K562 (cell line): Measurements from ENCODE around the gene DPEP1. TPM values are rescaled to one million over a fixed set of nuclear protein-coding genes. Genes with fewer than 3 reads are reported as not detected.

ENCODE experiments used
- ATAC-seq: fragments of 200-7000 bp; cut with Tn5 transposase; 3 replicates; pipeline ENCODE4 v1.9.1; 2020; ENCODE audit warnings: moderate library complexity
- BruUV-seq: library from RNA; stranded (reverse); fragments of 400-500 nt; replicated peaks from 2 replicates; lab custom pipeline; 2021; lab: Mats Ljungman, UMichigan
- CTCF ChIA-PET: fragments of 300-600 bp; formaldehyde crosslinking; extraction: SDS; loops from one replicate; lab custom pipeline; 2021; ENCODE audit warnings: low intra/inter-chr PET ratio; lab: Yijun Ruan, JAX
- POLR2A ChIA-PET: fragments of 300-600, 350-650 bp; sonication (Branson Sonifier 250); formaldehyde crosslinking; extraction: SDS; loops from one replicate; lab custom pipeline; 2021; ENCODE audit warnings: antibody characterized with exemption, inconsistent platforms; lab: Yijun Ruan, JAX
- DNase-seq, 4 experiments: peaks; one replicate each; pipeline versions ENCODE4 v3.0.0 to v3.0.0-alpha.2; 2011 to 2018; ENCODE audit warnings: low spot score in 3 of 4, mixed read lengths in 3 of 4; ENCODE audit errors: extremely low read depth in 1 of 4
- FAIRE-seq: peaks from 2 replicates; lab custom pipeline; 2011; peaks lifted over from hg19 to GRCh38; lab: Jason Lieb, UNC
- H2AFZ ChIP-seq: 2 replicates; pipeline ENCODE4 v1.6.0; 2011; ENCODE audit warnings: low read depth, low read length, control low read depth, inconsistent platforms
- H3K27ac ChIP-seq: fragments of 200-600 bp; 3 replicates; pipeline ENCODE4 v1.8.0; 2011; ENCODE audit warnings: low read depth, mild to moderate bottlenecking, control low read depth, inconsistent platforms, low read length, moderate library complexity, mixed read lengths; ENCODE audit errors: extremely low read depth
- H3K27me3 ChIP-seq, 2 experiments: fragments of 300-600 bp in 1 of 2; 2 replicates in 1 of 2; 3 replicates in 1 of 2; pipeline versions ENCODE4 v1.6.0 to v1.8.0; 2011; ENCODE audit warnings: inconsistent platforms in 2 of 2, low read length in 2 of 2, mild to moderate bottlenecking in 1 of 2, mixed read lengths in 1 of 2, moderate library complexity in 1 of 2; ENCODE audit not compliant: control insufficient read depth in 2 of 2, insufficient read depth in 2 of 2
- H3K36me3 ChIP-seq: fragments of 300-600 bp; 3 replicates; pipeline ENCODE4 v1.8.0; 2011; ENCODE audit warnings: mild to moderate bottlenecking, low read length, inconsistent platforms; ENCODE audit not compliant: control insufficient read depth, insufficient read depth
- H3K4me1 ChIP-seq, 2 experiments: fragments of 200-600 bp in 1 of 2; replicated peaks in 1 of 2; 2 replicates in 1 of 2; 3 replicates in 1 of 2; pipeline versions ENCODE4 v1.5.1 to v1.8.0; 2011; ENCODE audit warnings: inconsistent platforms in 2 of 2, low read length in 2 of 2, mild to moderate bottlenecking in 1 of 2, mixed read lengths in 1 of 2, moderate library complexity in 1 of 2; ENCODE audit not compliant: control insufficient read depth in 2 of 2, insufficient read depth in 2 of 2
- H3K4me2 ChIP-seq: 2 replicates; pipeline ENCODE4 v1.6.1; 2011; ENCODE audit warnings: low read length, control low read depth, inconsistent platforms, mixed read lengths; ENCODE audit not compliant: insufficient read depth
- H3K4me3 ChIP-seq: fragments of 200-600 bp; sonication (generic), shearing (Covaris generic); 2 replicates; pipeline ENCODE4 v1.5.1; 2016; ENCODE audit warnings: control low read depth, inconsistent platforms
- H3K79me2 ChIP-seq: fragments of 200-600 bp; 3 replicates; pipeline ENCODE4 v1.8.0; 2011; ENCODE audit warnings: low read length, inconsistent platforms; ENCODE audit not compliant: control insufficient read depth, insufficient read depth
- H3K9ac ChIP-seq, 2 experiments: 2 replicates each; pipeline versions ENCODE4 v1.6.0 to v1.6.1; 2011; ENCODE audit warnings: low read depth in 2 of 2, low read length in 2 of 2, control low read depth in 1 of 2, inconsistent platforms in 1 of 2, mild to moderate bottlenecking in 1 of 2, mixed read lengths in 1 of 2; ENCODE audit not compliant: insufficient read depth in 1 of 2
- H3K9me1 ChIP-seq: one replicate; pipeline ENCODE4 v1.6.0; 2011; ENCODE audit warnings: inconsistent platforms, mild to moderate bottlenecking, low read length, moderate library complexity; ENCODE audit not compliant: control insufficient read depth, insufficient read depth
- H3K9me3 ChIP-seq: replicated peaks from 2 replicates; pipeline ENCODE4 v1.5.1; 2011; ENCODE audit warnings: low read depth, low read length, inconsistent platforms; ENCODE audit not compliant: control insufficient read depth, insufficient read depth
- H4K20me1 ChIP-seq: replicated peaks from 2 replicates; pipeline ENCODE4 v1.6.1; 2011; ENCODE audit warnings: low read length, inconsistent platforms, mixed read lengths; ENCODE audit not compliant: control insufficient read depth, insufficient read depth
- BCOR ChIP-seq: fragments of 450-650 bp; IDR thresholded peaks from 2 replicates; pipeline ENCODE4 v1.6.1; 2016
- BRF1 ChIP-seq: IDR thresholded peaks from 3 replicates; pipeline ENCODE4 v1.6.1; 2011; ENCODE audit warnings: borderline replicate concordance, mild to moderate bottlenecking; ENCODE audit not compliant: insufficient read length; ENCODE audit errors: extremely low read depth
- CTBP1 ChIP-seq: fragments of 450-650 bp; IDR thresholded peaks from 2 replicates; pipeline ENCODE4 v1.6.1; 2016; ENCODE audit warnings: borderline replicate concordance
- DACH1 ChIP-seq: fragments of 450-650 bp; IDR thresholded peaks from 2 replicates; pipeline ENCODE4 v1.6.1; 2018; ENCODE audit not compliant: partially characterized antibody
- GTF2E2 ChIP-seq: fragments of 200-800 bp; sonication (Bioruptor generic); IDR thresholded peaks from 2 replicates; pipeline ENCODE4 v1.6.1; 2016; ENCODE audit warnings: missing genetic modification characterization, missing compliant biosample characterization
- MLX ChIP-seq, 2 experiments: fragments of 450-650 bp in 1 of 2; sonication (generic) in 1 of 2; formaldehyde crosslinking; conservative IDR thresholded peaks; 2 replicates each; pipeline versions ENCODE4 v1.4.0 to v1.8.1; 2020 to 2022; ENCODE audit warnings: mild to moderate bottlenecking in 1 of 2, missing genetic modification reagents in 1 of 2
- MTA2 ChIP-seq: fragments of 450-650 bp; IDR thresholded peaks from 2 replicates; pipeline ENCODE4 v1.6.1; 2016; ENCODE audit warnings: low read depth
- POLR2AphosphoS5 ChIP-seq: IDR thresholded peaks from 2 replicates; pipeline ENCODE4 v1.6.1; 2011; ENCODE audit warnings: mild to moderate bottlenecking, low read depth, low read length, moderate library complexity; ENCODE audit not compliant: control insufficient read depth, insufficient read depth
- RFX1 ChIP-seq: fragments of 450-650 bp; IDR thresholded peaks from 2 replicates; pipeline ENCODE4 v1.6.1; 2016; ENCODE audit warnings: mild to moderate bottlenecking, moderate library complexity
- ZNF197 ChIP-seq: fragments of 200-800 bp; sonication (Bioruptor generic); IDR thresholded peaks from 2 replicates; pipeline ENCODE4 v1.6.1; 2016; ENCODE audit warnings: low read depth, missing genetic modification characterization, missing compliant biosample characterization
- ZNF431 ChIP-seq: sonication (generic); formaldehyde crosslinking; IDR thresholded peaks from 2 replicates; pipeline ENCODE4 v1.8.0; 2022; ENCODE audit warnings: mild to moderate bottlenecking, missing genetic modification reagents
- ZNF589 ChIP-seq: fragments of 200-800 bp; sonication (Bioruptor generic); IDR thresholded peaks from 2 replicates; pipeline ENCODE4 v1.6.1; 2016; ENCODE audit warnings: low read depth, missing genetic modification characterization, missing compliant biosample characterization
- ZNF830 ChIP-seq: fragments of 250-450 bp; sonication (Bioruptor Pico); IDR thresholded peaks from 2 replicates; pipeline ENCODE4 v1.5.0; 2021; ENCODE audit warnings: mild to moderate bottlenecking
- WGBS: fragments of 100-300 bp; shearing (Covaris generic); methylation state at CpG from one replicate; pipeline ENCODE4 v1.1.6; 2016; ENCODE audit warnings: low coverage, mixed read lengths; ENCODE audit not compliant: insufficient coverage; ENCODE audit errors: missing lambda C conversion rate; 5-methylcytosine and 5-hydroxymethylcytosine counted together
- in situ Hi-C: fragments of 300-500 bp; cut with MboI; formaldehyde crosslinking; loops from 4 replicates; pipeline ENCODE4 v1.15.0; 2018; ENCODE audit warnings: inconsistent platforms, mixed read lengths
- intact Hi-C: fragments of 100-400 bp; cut with micrococcal nuclease; formaldehyde crosslinking; loops from 2 replicates; pipeline ENCODE4 v1.14.2; 2022
- polyA plus RNA-seq, 8 experiments: library from polyadenylated mRNA; depleted of rRNA in 4 of 8; stranded (reverse) in 5 of 8; unstranded in 3 of 8; fragments of >200 nt; fragmentation: Nextera tagmentation in 2 of 8; fragmentation: Illumina TruSeq in 1 of 8; extraction: Ambion mirVana in 2 of 8; extraction: Trizol in 1 of 8; gene quantifications; 2 replicates each; pipeline versions ENCODE4 v1.2.1 to v1.2.3, GENCODE V29; 2011 to 2014; ENCODE audit warnings: inconsistent platforms in 1 of 8, missing spikeins in 1 of 8
- total RNA-seq, 7 experiments: library from RNA; depleted of rRNA in 6 of 7; stranded (reverse); fragments of >200 nt in 6 of 7; fragmentation: Illumina TruSeq in 2 of 7; extraction: Trizol in 2 of 7; gene quantifications; 2 replicates each; pipeline versions ENCODE4 v1.2.1 to v1.2.3, GENCODE V29; 2011 to 2021; ENCODE audit warnings: low replicate concordance in 1 of 7

Gene DPEP1
- total and polyA plus RNA-seq, 9 of the 15 experiments (the other 6 are each of a cell fraction or from before 2014, with no cell fraction given), result 0.14 to 0.31 (median 0.20) TPM; not detected in 6

- no peaks in the 10 kb centered on the region for H3K9me1 ChIP-seq
- CTCF ChIA-PET, result no interaction called here
- DNase-seq (no peak), ATAC-seq (no peak), FAIRE-seq (no peak)
- H3K4me3 ChIP-seq, result no peak overlapping the region
- H3K4me1 ChIP-seq, result peaks cover 0 to 50% of the 10 kb centered on the region in 2 experiments; a peak in 2 of 5 replicates
- no TSS peak for BruUV-seq
- peaks cover 85% of the 10 kb centered on the region for H3K36me3 ChIP-seq
- peaks cover 21% of the 10 kb centered on the region for H3K9me3 ChIP-seq
- no peaks in the 10 kb centered on the region for H3K27me3 ChIP-seq
- no peak overlapping the region for H3K4me2 ChIP-seq
- no peak overlapping the region for H3K9ac ChIP-seq
- no peak overlapping the region for H3K27ac ChIP-seq
- 93% methylated on average over 24 of the region's 49 CpGs for WGBS
- H3K79me2 ChIP-seq, result peaks cover 8% of the 10 kb centered on the region; the same call in 1 of the 3 replicates
- POLR2A ChIA-PET, result interaction anchor here (0.7 to 1.3 kb wide), 2 partner anchors 18 to 803 kb away, joined by 3 to 4 read pairs; no protein-coding TSS in a partner anchor
- intact Hi-C loops (no loop called here), in situ Hi-C loops (no loop called here)
- no peaks in the 10 kb centered on the region for H4K20me1 ChIP-seq
- no peak for TF ChIP-seq ZNF589 (CRISPR knock-in tag)
- no peak overlapping the region for H2AFZ ChIP-seq
Observed at GRCh38 chr16:89583895-89584644, 29.4 kb upstream of the DPEP1 start.

GRCh38 chr16:89584768-89585549 is 28.5 kb upstream of the DPEP1 start:
- H3K4me3 ChIP-seq, result no peak overlapping the region
- WGBS, result 87% methylated on average over 17 of the region's 25 CpGs
- peaks cover 5% of the 10 kb centered on the region; the same call in 1 of the 3 replicates for H3K79me2 ChIP-seq
- H4K20me1 ChIP-seq, result no peaks in the 10 kb centered on the region
- H2AFZ ChIP-seq, result no peak overlapping the region
- ATAC-seq (no peak), DNase-seq (no peak), FAIRE-seq (no peak)
- in situ Hi-C loops (no loop called here), intact Hi-C loops (no loop called here)
- ChIA-PET POLR2A (no interaction called here), CTCF (no interaction called here)
- no peak overlapping the region for H3K9ac ChIP-seq
- no peaks in the 10 kb centered on the region for H3K9me1 ChIP-seq
- H3K36me3 ChIP-seq, result peaks cover 85% of the 10 kb centered on the region
- peaks cover 0 to 56% of the 10 kb centered on the region in 2 experiments; a peak in 2 of 5 replicates for H3K4me1 ChIP-seq
- H3K27ac ChIP-seq, result no peak overlapping the region
- H3K27me3 ChIP-seq, result no peaks in the 10 kb centered on the region
- no peak overlapping the region for H3K4me2 ChIP-seq
- no TSS peak for BruUV-seq
- H3K9me3 ChIP-seq, result peaks cover 17% of the 10 kb centered on the region
- no peak for TF ChIP-seq BRF1
- TF ChIP-seq ZNF197 (CRISPR knock-in tag), result no peak
- no peak for TF ChIP-seq CTBP1
- no peak for TF ChIP-seq MLX (CRISPR knock-in tag; conservative IDR thresholded peaks at IDR 0.05)
- TF ChIP-seq POLR2AphosphoS5, result no peak
- no peak for TF ChIP-seq ZNF431 (CRISPR knock-in tag)
- TF ChIP-seq MTA2, result no peak
- TF ChIP-seq RFX1, result no peak
- TF ChIP-seq DACH1, result no peak
- no peak for TF ChIP-seq GTF2E2 (tag)
- TF ChIP-seq BCOR, result no peak
- TF ChIP-seq ZNF830 (CRISPR knock-in tag), result no peak
